A673 (cell line): ENCODE measurements around the gene PEX11G. TPM values are rescaled to one million over a fixed set of nuclear protein-coding genes. Genes with fewer than 3 reads are reported as not detected.

ENCODE experiments used
- BruUV-seq: library from RNA; stranded (reverse); fragments of 400-500 nt; replicated peaks from 2 replicates; lab custom pipeline; 2021; lab: Mats Ljungman, UMichigan
- CTCF ChIA-PET: fragments of 300-600 bp; sonication (Branson Sonifier 250); formaldehyde crosslinking; loops from one replicate; lab custom pipeline; 2022; ENCODE audit warnings: antibody characterized with exemption; lab: Charles Lee
- POLR2A ChIA-PET: fragments of 300-600 bp; sonication (Branson Sonifier 250); formaldehyde crosslinking; loops from one replicate; lab custom pipeline; 2022; ENCODE audit warnings: antibody characterized with exemption; ENCODE audit not compliant: low non-redundant PET; lab: Charles Lee
- DNase-seq: peaks from one replicate; pipeline ENCODE4 v3.0.0-alpha.2; 2015; ENCODE audit warnings: low spot score
- H3K27ac ChIP-seq: fragments of 200-600 bp; sonication (generic); 2 replicates; pipeline ENCODE4 v1.5.1; 2016; ENCODE audit warnings: mixed run types, low read depth, mild to moderate bottlenecking, mixed read lengths, antibody characterized with exemption, low read length; ENCODE audit not compliant: poor library complexity, severe bottlenecking
- H3K27me3 ChIP-seq: fragments of 200-600 bp; sonication (generic); replicated peaks from 2 replicates; pipeline ENCODE4 v1.6.1; 2017; ENCODE audit warnings: mixed run types, low read depth, mild to moderate bottlenecking, mixed read lengths, antibody characterized with exemption, low read length; ENCODE audit not compliant: insufficient read depth, poor library complexity
- H3K36me3 ChIP-seq: fragments of 200-600 bp; sonication (generic); 2 replicates; pipeline ENCODE4 v1.6.1; 2016; ENCODE audit warnings: mixed run types, mild to moderate bottlenecking, mixed read lengths, antibody characterized with exemption, low read length; ENCODE audit not compliant: insufficient read depth, poor library complexity, severe bottlenecking
- H3K4me1 ChIP-seq: fragments of 200-600 bp; sonication (generic); 2 replicates; pipeline ENCODE4 v1.6.1; 2017; ENCODE audit warnings: mixed run types, mild to moderate bottlenecking, mixed read lengths, antibody characterized with exemption, low read length; ENCODE audit not compliant: insufficient read depth, poor library complexity, severe bottlenecking
- H3K4me3 ChIP-seq: fragments of 200-600 bp; sonication (generic); 2 replicates; pipeline ENCODE4 v1.5.1; 2016; ENCODE audit warnings: low read depth, mixed run types, mild to moderate bottlenecking, mixed read lengths, low read length; ENCODE audit not compliant: poor library complexity, severe bottlenecking
- H3K9me3 ChIP-seq: fragments of 200-600 bp; sonication (generic); 2 replicates; pipeline ENCODE4 v1.6.1; 2016; ENCODE audit warnings: mixed run types, low read depth, mild to moderate bottlenecking, mixed read lengths, antibody characterized with exemption, low read length; ENCODE audit not compliant: poor library complexity, severe bottlenecking
- CTCF ChIP-seq: fragments of 300-800, 200-600 bp; sonication (generic); conservative IDR thresholded peaks from 2 replicates; pipeline ENCODE4 v1.5.1; 2017; ENCODE audit warnings: low read depth, mild to moderate bottlenecking, antibody characterized with exemption, low read length, moderate library complexity, mixed read lengths
- EZH2 ChIP-seq: fragments of 200-600 bp; sonication (generic); IDR thresholded peaks from 2 replicates; pipeline ENCODE4 v1.6.1; 2017; ENCODE audit warnings: borderline replicate concordance, low read depth, mild to moderate bottlenecking, mixed read lengths, antibody characterized with exemption, low read length; ENCODE audit not compliant: poor library complexity, severe bottlenecking
- intact Hi-C: fragments of 100-400 bp; cut with micrococcal nuclease; formaldehyde crosslinking; loops from one replicate; pipeline ENCODE4 v1.10.0; 2022; ENCODE audit not compliant: unreplicated experiment
- total RNA-seq: library from RNA; stranded (reverse); gene quantifications from 2 replicates; pipeline ENCODE4 v1.2.3, GENCODE V29; 2021

The PEX11G gene
- total RNA-seq, 1 experiment from 2014 or later: 1.1 TPM

GRCh38 chr19:7492558-7492957 is 3.7 kb upstream of the PEX11G start:
- Histone ChIP-seq H3K27me3 (no peaks in the 10 kb centered on the region), H3K4me1 (no peaks in the 10 kb centered on the region), H3K27ac (no peak overlapping the region), H3K36me3 (no peaks in the 10 kb centered on the region), H3K4me3 (no peak overlapping the region), H3K9me3 (no peaks in the 10 kb centered on the region)
- no TSS peak for BruUV-seq
- POLR2A ChIA-PET: interaction anchor here (0.7 kb wide), 1 partner anchor 188 kb away, joined by 10 read pairs; no protein-coding TSS in a partner anchor
- DNase-seq: no peak
- CTCF ChIA-PET: no interaction called here
- intact Hi-C loops: no loop called here
- no peak for TF ChIP-seq CTCF
- no peak for TF ChIP-seq EZH2

GRCh38 chr19:7492142-7492541 is 3.3 kb upstream of the PEX11G start:
- TF ChIP-seq EZH2: no peak
- no peak for TF ChIP-seq CTCF
- H3K36me3 ChIP-seq: no peaks in the 10 kb centered on the region
- H3K9me3 ChIP-seq: no peaks in the 10 kb centered on the region
- intact Hi-C loops: no loop called here
- CTCF ChIA-PET: no interaction called here
- POLR2A ChIA-PET: interaction anchor here (0.7 kb wide), 1 partner anchor 188 kb away, joined by 10 read pairs; no protein-coding TSS in a partner anchor
- H3K27me3 ChIP-seq: no peaks in the 10 kb centered on the region
- H3K4me3 ChIP-seq: no peak overlapping the region
- H3K27ac ChIP-seq: no peak overlapping the region
- H3K4me1 ChIP-seq: no peaks in the 10 kb centered on the region
- no peak for DNase-seq
- BruUV-seq: no TSS peak

- no peak overlapping the region for H3K4me3 ChIP-seq
- POLR2A ChIA-PET: no interaction called here
- BruUV-seq: no TSS peak
- no peaks in the 10 kb centered on the region for H3K36me3 ChIP-seq
- no peaks in the 10 kb centered on the region for H3K27me3 ChIP-seq
- intact Hi-C loops: no loop called here
- TF ChIP-seq EZH2 (no peak), CTCF (no peak)
- CTCF ChIA-PET: no interaction called here
- no peak for DNase-seq
- no peak overlapping the region for H3K27ac ChIP-seq
- no peaks in the 10 kb centered on the region for H3K9me3 ChIP-seq
- no peaks in the 10 kb centered on the region for H3K4me1 ChIP-seq
Observed at GRCh38 chr19:7489609-7490044, 792 bp upstream of the PEX11G start.
